ENCODE results near the gene PDLIM3.
"Not testable (repeated sequence)": the region's sequence is repeated elsewhere in the genome, so short reads cannot be mapped to it uniquely, and the experiment has no call there.

PDLIM3 gene

GRCh38 chr4:185518069-185518468, 17.2 kb downstream of the PDLIM3 start:
- no peak for DNase-seq (ENCODE audit: low spot score)

GRCh38 chr4:185515248-185515647, 20.1 kb downstream of the PDLIM3 start:
- DNase-seq (ENCODE audit: low spot score): no peak

- no peak for DNase-seq (ENCODE audit: low spot score)
These were observed 21.1 kb downstream of the PDLIM3 start for GRCh38 chr4:185514182-185514697.

- DNase-seq (ENCODE audit: low spot score): no peak
These were observed 21.7 kb downstream of the PDLIM3 start for GRCh38 chr4:185513489-185514181.

GRCh38 chr4:185512516-185512915, 22.8 kb downstream of the PDLIM3 start:
- DNase-seq (ENCODE audit: low spot score): peak; percentile 35

GRCh38 chr4:185511243-185511642, 24.1 kb downstream of the PDLIM3 start:
- DNase-seq (ENCODE audit: low spot score): not testable (repeated sequence)

- no peak for DNase-seq (ENCODE audit: low spot score)
These were observed 24.5 kb downstream of the PDLIM3 start for GRCh38 chr4:185510806-185511205.

- DNase-seq (ENCODE audit: low spot score): no peak
These were observed 27.1 kb downstream of the PDLIM3 start for GRCh38 chr4:185508181-185508580.

- no peak for DNase-seq (ENCODE audit: low spot score)
These were observed 28.9 kb downstream of the PDLIM3 start for GRCh38 chr4:185506422-185506821.

GRCh38 chr4:185504098-185505047, 30.9 kb downstream of the PDLIM3 start:
- DNase-seq (ENCODE audit: low spot score): no peak

- no peak for DNase-seq (ENCODE audit: low spot score)
These were observed 32.9 kb downstream of the PDLIM3 start for GRCh38 chr4:185502386-185502785.

GRCh38 chr4:185500576-185500975, 34.7 kb downstream of the PDLIM3 start:
- no peak for DNase-seq (ENCODE audit: low spot score)

GRCh38 chr4:185500035-185500434, 35.3 kb downstream of the PDLIM3 start:
- no peak for DNase-seq (ENCODE audit: low spot score)

- DNase-seq (ENCODE audit: low spot score): no peak
These were observed 46.7 kb downstream of the PDLIM3 start for GRCh38 chr4:185488650-185489049.

- no peak for DNase-seq (ENCODE audit: low spot score)
These were observed 53.9 kb downstream of the PDLIM3 start for GRCh38 chr4:185481401-185481800.

- no peak for DNase-seq (ENCODE audit: low spot score)
These were observed 55.1 kb downstream of the PDLIM3 start for GRCh38 chr4:185480016-185480732.

- DNase-seq (ENCODE audit: low spot score): no peak
These were observed 55.8 kb downstream of the PDLIM3 start for GRCh38 chr4:185479507-185479971.

- DNase-seq (ENCODE audit: low spot score): no peak
These were observed 62.1 kb downstream of the PDLIM3 start for GRCh38 chr4:185473247-185473646.

GRCh38 chr4:185472103-185472542, 63.2 kb downstream of the PDLIM3 start:
- DNase-seq (ENCODE audit: low spot score): no peak

GRCh38 chr4:185471235-185472102, 63.8 kb downstream of the PDLIM3 start, which contains the start of gene CCDC110:
Gene CCDC110 (minus strand): TSS chr4:185471733. CDS start chr4:185471683, 50 bp downstream.
- peak; percentile 97 for DNase-seq (ENCODE audit: low spot score)
